HG02571 (cell line): ENCODE data around the gene FAM216B.
"Not testable (repeated sequence)": the region's sequence is repeated elsewhere in the genome, so short reads cannot be mapped to it uniquely, and the experiment has no call there.

Experiments used
- ATAC-seq: cut with Tn5 transposase; IDR thresholded peaks from one replicate; pipeline ENCODE4 v1.9.1; 2021; ENCODE audit warnings: mild to moderate bottlenecking, moderate library complexity; ENCODE audit not compliant: unreplicated experiment

The FAM216B gene

DNA sequence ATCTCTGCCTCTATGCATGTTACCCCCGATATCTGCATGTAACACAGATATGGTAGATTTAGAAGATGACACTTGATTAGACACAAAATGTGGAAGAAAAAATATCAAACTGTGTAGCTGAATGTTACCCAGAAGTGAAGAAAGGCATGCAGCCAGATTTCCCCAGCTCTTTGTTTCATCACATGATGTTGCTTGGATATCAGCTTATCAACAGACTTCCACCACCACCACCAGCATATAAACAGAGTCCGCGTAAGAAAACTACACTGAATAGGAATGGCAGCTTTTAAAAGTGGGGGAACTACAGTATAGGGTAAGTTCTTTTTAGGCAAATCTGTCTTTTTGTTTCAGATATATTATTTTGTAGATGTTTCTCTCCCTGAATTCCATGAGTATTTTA, at the start of gene FAM216B:
Gene FAM216B (plus strand): TSS at position 233 of the 400 bp plus-strand sequence. CDS start 2,484 bp downstream, outside the sequence.
- no peak for ATAC-seq

DNA sequence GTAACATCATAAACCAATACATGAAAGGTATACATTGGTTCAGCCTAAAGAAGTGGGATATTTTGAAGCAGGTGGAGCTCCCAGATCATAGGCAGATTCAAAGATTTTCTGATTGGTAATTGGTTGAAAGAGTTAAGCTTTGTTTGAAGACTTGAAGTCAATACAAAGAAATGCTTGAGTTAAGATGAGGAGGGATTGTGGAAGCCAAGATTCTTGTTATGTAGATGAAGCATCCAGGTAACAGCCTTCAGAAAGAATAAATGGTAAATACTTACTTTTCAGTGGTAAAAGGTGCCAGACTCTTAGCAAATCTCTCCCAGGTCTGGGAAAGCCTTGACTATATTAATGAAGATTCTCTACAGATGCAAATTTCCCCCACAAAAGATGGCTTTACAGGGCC, 49.3 kb upstream of the FAM216B start:
- ATAC-seq: no peak

GRCh38 chr13:42733046-42733445, 48.3 kb upstream of the FAM216B start:
- ATAC-seq: no peak

DNA sequence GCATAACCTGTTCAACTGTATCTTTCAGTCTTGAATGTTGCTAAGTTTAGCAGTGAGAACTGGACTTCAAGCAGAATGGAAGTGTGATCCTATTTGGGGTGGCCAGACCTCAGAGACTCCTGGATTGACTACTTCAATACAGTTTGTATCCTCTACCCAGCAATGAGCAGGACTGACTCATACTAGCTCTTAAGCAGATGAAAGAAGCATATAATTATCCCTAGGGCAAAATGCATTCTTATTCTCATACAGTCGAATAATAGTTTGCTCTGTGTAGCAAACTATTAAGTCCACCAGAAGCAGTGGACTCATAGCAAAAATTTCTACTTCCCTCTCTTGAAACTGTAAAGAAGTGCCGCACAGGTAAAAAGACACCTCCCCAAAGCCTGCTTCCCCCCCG, 46.4 kb upstream of the FAM216B start:
- no peak for ATAC-seq

GRCh38 chr13:42740753-42741152, 40.6 kb upstream of the FAM216B start:
- ATAC-seq: no peak

DNA sequence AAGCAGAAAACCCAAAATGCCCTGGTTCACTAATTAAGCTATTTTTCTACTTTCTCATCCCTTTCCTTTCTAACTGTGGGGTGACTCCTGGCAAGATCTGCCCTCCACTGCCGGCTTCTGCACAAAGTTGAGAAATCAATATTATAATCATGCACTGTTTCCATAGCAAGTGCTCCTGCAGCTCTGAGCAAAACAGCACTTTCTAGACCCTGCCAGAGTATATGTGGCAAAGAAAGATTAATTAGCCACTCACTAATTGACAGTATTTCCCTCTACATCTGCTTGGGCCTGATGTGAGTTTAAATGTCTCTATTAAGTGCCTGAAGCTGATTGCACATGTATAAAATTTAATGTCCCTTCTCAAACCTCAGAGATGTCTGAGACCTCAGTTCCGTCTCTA, 39.5 kb upstream of the FAM216B start:
- no peak for ATAC-seq

DNA sequence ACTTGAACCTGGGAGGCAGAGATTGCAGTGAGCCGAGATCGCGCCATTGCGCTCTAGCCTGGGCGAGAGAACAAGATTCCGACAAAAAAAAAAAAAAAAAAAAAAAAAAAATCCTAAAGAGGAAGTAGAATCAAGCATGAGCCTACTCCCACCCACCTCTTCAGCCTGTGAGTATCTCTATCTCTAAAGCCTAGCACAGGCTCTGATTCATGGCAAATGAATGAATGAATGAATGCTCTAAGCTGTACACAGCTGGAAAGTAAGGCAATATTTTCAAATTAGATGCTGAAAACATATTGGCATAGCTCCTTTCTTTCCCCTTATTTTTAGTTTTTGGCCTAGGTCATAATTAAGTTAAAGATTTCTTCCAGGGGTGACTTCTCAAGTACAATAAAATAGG, 35.7 kb upstream of the FAM216B start:
- ATAC-seq: no peak

GRCh38 chr13:42746866-42747265, 34.5 kb upstream of the FAM216B start:
- ATAC-seq: no peak

DNA sequence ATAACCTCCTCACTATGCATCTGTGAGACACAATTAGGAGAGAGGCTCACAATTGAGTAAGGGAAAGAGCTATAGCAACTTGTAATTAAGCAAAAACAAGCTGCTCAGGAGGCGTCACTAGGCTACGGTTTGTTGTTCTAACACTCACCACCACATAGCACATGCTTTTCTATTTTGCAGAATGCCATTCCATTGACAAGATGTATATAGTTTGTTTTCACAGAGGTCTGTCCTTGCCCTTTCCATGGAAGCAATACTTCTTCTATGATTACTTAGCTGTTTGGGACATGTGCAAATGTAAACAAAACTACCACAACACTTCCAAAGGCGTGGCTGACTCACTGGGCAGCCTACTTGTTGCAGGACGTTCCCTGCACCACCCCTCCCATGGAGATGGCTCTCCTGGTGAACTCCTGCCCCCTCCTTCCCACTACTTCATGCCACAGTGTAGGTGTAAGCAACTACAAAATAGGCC, 33.9 kb upstream of the FAM216B start:
- ATAC-seq: no peak

DNA sequence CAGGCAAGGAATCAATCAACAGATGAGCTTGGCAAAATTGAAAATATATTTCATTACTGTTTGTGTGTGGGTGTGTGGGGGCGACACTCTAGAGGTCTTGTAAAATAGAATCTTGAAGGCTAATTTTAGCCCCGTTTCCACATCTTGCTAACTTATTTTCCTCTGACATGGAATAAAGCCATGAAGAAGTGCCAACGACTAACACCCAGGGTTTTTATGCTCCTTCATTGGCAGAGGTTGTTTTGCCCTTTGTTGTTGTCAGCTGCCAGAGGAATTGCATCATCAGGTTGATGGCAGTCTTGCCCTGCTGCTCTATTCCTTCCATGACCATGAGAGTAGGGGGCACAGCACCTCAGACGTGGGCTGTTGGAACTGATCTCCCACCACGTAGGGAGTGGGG, 30.6 kb upstream of the FAM216B start:
- ATAC-seq: no peak

DNA sequence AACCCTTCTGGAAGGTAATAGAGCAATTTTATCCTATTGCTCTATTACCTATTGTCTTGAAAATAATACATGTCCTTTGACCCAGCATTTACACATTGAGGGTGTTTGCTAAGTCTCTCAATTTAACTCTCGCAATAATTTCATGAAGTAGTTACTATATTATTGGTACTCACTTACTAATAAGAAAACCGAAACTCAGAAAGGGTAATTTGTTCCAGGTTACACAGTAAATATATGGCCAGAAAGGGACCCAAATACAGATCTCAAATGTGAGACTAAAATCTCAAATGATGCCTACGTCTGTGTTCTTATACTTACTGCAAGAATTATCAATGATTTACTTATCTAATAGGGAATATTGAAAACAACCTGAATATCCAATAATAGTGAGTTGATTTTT, 29.7 kb upstream of the FAM216B start:
- ATAC-seq: no peak

DNA sequence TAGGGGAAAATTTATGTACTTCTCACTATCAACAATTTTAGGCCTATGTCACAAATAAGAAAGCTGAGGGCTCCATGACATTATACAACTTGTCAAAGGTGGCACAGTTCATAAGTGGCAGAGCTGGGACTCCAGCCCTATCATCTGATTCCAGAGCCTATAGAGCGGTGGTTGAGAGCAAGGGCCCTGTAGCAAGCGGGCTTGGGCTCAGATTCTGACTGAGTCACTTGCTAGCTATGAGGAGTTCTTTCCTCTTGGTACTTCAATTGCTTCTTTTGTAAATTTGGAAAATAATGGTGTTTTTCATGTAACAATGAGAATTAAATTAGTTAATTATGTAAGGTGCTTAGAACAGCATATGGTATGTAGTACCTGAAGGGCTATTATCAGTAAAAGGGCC, 28.7 kb upstream of the FAM216B start:
- ATAC-seq: no peak

- no peak for ATAC-seq
Observed at GRCh38 chr13:42753697-42754096, 27.7 kb upstream of the FAM216B start.

- ATAC-seq: no peak
Observed at GRCh38 chr13:42754801-42755510, 26.4 kb upstream of the FAM216B start.

DNA sequence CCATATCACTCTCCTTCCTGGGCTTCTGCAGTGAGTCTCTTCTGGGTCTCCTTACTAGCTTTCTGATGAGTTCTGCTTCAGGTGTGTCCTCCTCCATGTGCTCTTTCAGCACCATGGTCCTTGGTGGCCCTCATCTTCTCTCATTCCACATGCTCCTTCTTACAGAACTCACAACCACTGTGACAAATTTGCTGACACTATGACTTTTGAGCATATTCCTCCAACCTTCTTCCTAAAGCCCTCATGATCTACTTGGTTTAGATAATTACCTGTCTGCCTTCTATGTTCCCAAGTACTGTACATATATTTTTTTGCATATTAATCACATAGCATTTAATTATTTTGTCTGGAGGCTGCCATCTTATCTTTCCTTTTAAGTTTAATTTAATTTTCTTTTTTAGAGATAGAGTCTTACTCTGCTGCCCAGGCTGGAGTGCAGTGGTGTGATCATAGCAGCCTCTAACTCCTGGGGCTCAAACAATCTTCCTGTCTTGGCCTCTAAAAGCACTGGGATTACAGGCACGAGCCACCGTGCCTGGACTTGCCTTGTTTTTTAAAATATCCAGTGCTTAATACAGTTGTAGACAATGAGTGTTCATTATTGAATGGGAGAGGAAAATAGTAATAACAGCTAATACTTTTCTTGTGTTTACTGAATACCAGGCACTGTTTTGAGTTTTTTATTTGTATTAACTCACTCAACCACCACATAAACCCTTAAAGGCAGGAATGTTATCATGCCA, 23.5 kb upstream of the FAM216B start:
- ATAC-seq: no peak

GRCh38 chr13:42758515-42758914, 22.9 kb upstream of the FAM216B start:
- no peak for ATAC-seq

GRCh38 chr13:42760951-42761350, 20.4 kb upstream of the FAM216B start:
- no peak for ATAC-seq

DNA sequence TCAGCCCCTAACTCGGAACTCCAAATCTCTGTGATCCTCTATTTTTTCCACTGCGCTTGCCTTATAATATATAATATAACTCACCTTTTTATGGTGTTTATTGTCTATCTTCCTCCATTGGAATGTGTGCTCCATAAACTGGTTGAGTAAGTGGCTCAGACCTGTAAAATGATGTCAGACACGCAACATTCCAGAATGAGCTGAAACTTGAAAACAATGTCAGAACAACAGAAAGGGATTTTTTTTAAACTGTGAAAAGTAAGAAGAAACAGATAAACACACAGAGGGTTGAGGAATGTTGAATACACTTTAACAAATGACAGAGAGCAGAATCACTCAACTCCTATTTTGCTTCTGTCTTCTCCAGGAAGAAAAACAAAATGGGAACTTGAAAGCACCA, 19.1 kb upstream of the FAM216B start:
- no peak for ATAC-seq

DNA sequence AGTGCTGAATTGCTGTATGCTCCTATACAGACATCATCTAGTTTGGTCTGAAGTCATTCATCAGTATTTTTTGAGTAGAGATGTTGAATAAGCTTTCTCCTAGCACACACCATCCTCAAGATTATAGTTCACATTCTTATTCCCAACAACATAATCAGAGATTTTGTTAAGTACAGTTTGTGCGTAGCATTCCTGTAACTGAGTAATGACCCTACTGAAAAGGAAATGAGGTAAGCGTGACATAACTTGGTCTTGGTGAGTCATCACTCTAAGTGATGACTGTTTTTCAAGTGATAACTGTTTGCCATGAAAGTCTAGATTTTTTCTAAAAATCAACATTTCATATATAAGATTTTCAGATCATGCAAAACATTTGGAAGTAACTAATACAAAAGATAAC, 18.5 kb upstream of the FAM216B start:
- ATAC-seq: no peak

DNA sequence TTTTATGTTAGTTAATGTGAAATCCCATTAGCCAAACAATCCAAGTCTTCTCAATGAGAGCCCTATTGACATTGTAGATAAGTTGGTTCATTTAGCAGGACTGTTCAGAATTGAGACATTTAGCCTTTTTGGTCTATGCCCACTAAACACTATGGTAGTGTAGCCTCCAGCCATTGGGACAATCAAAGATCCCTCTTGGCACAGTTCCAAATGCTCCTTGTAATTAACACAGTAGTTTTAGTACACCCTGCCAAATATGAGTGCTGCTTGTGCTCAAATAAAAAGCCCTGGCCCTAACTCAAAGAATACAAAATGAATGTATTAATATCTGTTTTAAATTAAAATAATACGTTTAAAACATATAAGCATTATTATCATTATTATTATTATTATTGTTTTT, 15.4 kb upstream of the FAM216B start:
- no peak for ATAC-seq

DNA sequence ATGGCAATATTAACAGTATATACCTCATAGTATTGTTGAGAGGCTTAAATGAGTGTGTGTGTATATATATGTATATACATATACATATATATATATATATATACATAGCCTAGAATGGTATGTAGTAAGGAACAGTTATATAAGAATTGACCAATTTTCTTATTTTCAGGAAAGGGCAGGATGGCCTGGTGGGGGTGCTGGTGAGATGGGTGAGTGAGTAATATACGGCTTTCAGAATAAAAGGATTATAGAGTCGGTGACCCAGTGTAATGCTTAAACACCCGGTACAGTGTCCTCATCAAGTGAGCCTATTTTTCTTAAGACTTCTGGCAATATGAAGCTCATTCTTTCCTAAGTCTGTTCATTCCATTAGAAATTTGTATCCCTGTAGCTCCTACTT, 11.7 kb upstream of the FAM216B start:
- no peak for ATAC-seq

DNA sequence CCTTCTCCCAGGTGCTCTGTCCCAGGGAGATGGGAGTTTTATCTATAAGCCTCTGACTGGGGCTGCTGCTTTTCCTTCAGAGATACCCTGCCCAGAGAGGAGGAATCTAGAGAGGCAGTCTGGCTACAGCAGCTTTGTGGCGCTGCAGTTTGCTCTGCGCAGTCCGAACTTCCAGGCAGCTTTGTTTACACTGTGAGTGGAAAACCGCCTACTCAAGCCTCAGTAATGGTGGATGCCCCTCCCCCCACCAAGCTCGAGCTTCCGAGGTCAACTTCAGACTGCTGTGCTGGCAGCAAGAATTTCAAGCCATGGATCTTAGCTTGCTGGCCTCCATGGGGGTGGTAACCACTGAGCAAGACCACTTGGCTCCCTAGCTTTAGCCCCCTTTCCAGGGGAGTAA, 4.8 kb upstream of the FAM216B start:
- ATAC-seq: not testable (repeated sequence)
